Keratinocyte (primary cell): ENCODE measurements around the gene NEU4.

Source experiments
- EZH2 ChIP-seq: IDR thresholded peaks from one replicate; pipeline ENCODE4 v1.6.1; 2012; ENCODE audit warnings: inconsistent platforms, mild to moderate bottlenecking, low read length, moderate library complexity
- TF ChIP-seq, protein P1 (sequence below), 3 experiments: IDR thresholded peaks in 1 of 3; conservative IDR thresholded peaks in 1 of 3; optimal IDR thresholded peaks in 1 of 3; 2 replicates in 2 of 3; 3 replicates in 1 of 3; pipeline versions ENCODE3 to v1.5.1; 2011; ENCODE audit warnings: low read length in 3 of 3, mild to moderate bottlenecking in 3 of 3, moderate library complexity in 2 of 3, control low read depth in 1 of 3, inconsistent platforms in 1 of 3; ENCODE audit not compliant: insufficient read depth in 2 of 3; ENCODE audit errors: extremely low read depth in 1 of 3

DNA sequence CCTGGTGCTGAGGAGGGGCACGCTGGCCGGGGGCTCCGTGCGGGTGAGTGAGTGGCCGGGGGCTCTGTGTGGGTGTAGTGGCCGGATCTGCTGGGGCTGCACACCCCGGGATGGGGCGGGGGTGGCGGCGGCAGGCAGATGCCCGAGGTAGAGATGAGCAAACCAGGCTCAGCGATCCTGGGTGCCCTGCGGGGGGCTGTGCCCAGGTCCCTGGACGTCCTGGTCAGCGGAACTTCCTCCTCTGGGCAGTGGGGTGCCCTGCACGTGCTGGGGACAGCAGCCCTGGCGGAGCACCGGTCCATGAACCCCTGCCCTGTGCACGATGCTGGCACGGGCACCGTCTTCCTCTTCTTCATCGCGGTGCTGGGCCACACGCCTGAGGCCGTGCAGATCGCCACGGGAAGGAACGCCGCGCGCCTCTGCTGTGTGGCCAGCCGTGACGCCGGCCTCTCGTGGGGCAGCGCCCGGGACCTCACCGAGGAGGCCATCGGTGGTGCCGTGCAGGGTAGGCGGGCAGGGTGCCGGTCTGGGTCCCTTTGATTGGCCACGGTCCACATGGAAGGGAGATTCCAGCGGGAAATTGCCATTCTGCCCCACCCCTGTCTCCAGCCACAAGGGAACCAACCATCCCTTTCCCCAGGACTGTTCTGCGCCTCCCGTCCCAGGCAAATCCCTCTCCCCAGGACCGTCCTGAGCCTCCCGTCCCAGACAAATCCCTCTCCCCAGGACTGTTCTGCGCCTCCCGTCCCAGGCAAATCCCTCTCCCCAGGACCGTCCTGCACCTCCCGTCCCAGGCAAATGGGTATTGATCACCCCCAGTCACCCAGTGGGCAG is 5.9 kb downstream of the NEU4 start:
- TF ChIP-seq, protein P1, sequence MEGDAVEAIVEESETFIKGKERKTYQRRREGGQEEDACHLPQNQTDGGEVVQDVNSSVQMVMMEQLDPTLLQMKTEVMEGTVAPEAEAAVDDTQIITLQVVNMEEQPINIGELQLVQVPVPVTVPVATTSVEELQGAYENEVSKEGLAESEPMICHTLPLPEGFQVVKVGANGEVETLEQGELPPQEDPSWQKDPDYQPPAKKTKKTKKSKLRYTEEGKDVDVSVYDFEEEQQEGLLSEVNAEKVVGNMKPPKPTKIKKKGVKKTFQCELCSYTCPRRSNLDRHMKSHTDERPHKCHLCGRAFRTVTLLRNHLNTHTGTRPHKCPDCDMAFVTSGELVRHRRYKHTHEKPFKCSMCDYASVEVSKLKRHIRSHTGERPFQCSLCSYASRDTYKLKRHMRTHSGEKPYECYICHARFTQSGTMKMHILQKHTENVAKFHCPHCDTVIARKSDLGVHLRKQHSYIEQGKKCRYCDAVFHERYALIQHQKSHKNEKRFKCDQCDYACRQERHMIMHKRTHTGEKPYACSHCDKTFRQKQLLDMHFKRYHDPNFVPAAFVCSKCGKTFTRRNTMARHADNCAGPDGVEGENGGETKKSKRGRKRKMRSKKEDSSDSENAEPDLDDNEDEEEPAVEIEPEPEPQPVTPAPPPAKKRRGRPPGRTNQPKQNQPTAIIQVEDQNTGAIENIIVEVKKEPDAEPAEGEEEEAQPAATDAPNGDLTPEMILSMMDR (optimal IDR thresholded peaks at IDR 0.05 in 1 of 3, IDR thresholded peaks at IDR 0.05 in 1 of 3, conservative IDR thresholded peaks at IDR 0.05 in 1 of 3; ENCODE audit: extremely low read depth in 1 of 3, insufficient read depth in 2 of 3, low read length in 3 of 3): no peak
- TF ChIP-seq EZH2: no peak
